Activated B cell treated with CpG ODN at 0.5 μM for 24 hours (primary cell): Measurements from ENCODE around the gene NAA15. TPM values are rescaled to one million over a fixed set of nuclear protein-coding genes. Genes with fewer than 3 reads are reported as not detected.

Experiments used
- ATAC-seq: fragments of 200-7000 bp; cut with Tn5 transposase; one replicate; pipeline ENCODE4 v1.10.0; 2021; ENCODE audit warnings: low read depth, mild to moderate bottlenecking, moderate library complexity
- CTCF ChIA-PET: fragments of 350-600 bp; sonication (Branson Sonifier 250); formaldehyde crosslinking; loops from one replicate; lab custom pipeline; 2021; ENCODE audit warnings: antibody characterized with exemption; lab: Charles Lee
- POLR2A ChIA-PET: fragments of 350-600 bp; sonication (Branson Sonifier 250); formaldehyde crosslinking; loops from one replicate; lab custom pipeline; 2021; ENCODE audit warnings: antibody characterized with exemption; lab: Charles Lee
- DNase-seq: peaks from one replicate; pipeline ENCODE4 v3.0.0; 2022
- H3K27ac Mint-ChIP-seq: one replicate; pipeline ENCODE4 v1.8.0; 2020; ENCODE audit warnings: mixed read lengths
- H3K27me3 Mint-ChIP-seq: one replicate; pipeline ENCODE4 v1.8.0; 2021; ENCODE audit warnings: mixed read lengths
- H3K36me3 Mint-ChIP-seq: one replicate; pipeline ENCODE4 v1.8.0; 2021; ENCODE audit warnings: low read depth, mixed read lengths
- H3K4me1 Mint-ChIP-seq: one replicate; pipeline ENCODE4 v1.8.0; 2021; ENCODE audit warnings: mixed read lengths
- H3K4me3 Mint-ChIP-seq: one replicate; pipeline ENCODE4 v1.8.0; 2020; ENCODE audit warnings: mild to moderate bottlenecking, mixed read lengths
- H3K9me3 Mint-ChIP-seq: one replicate; pipeline ENCODE4 v1.8.0; 2020; ENCODE audit warnings: mixed read lengths
- intact Hi-C: fragments of 100-400 bp; cut with micrococcal nuclease; formaldehyde crosslinking; loops from one replicate; pipeline ENCODE4 v1.15.1; 2024
- total RNA-seq: library from RNA; stranded (reverse); gene quantifications from 2 replicates; pipeline ENCODE4 v1.2.3, GENCODE V29; 2022
- TF ChIP-seq, protein P1 (sequence below): fragments of 200-600 bp; IDR thresholded peaks from one replicate; pipeline ENCODE4 v1.8.0; 2022; ENCODE audit warnings: antibody characterized with exemption, mild to moderate bottlenecking

Gene NAA15
- total RNA-seq, 1 donor from 2014 or later: 66.5 TPM

DNA sequence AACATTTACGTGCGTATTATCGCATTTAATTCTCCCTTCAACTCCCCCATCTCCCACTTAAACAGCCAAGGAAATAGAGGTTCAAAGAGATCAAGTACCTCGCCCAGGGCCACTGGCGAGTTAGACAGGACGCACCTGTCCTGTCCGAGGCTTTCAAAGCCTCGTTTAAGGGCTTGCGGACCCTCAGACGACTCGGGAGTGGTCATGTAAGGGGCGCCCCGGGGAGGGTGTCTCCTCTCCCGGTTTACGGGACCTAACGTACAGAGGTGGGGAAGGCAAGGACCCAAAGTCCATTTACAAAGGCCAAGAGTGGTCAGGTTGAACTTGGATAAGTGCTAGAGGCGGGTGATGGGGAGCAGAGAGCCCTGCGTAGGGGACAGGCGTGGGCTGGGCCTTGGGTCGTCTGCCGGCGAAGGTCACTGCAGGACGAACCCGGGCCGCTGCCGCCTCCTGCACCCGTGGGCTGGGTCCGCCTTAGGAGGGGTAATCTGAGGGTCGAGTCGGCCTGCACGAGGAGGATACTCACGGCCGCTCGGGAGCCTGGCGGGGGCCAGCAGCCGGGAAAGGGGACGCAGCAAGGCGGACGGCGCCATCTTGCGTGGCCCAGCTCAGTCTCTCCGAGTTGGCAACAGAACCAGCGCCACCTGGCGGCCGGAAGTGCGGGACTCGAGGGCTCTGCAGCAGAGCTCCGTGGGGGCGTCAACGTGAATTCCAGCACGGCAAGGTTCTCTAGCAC is 5.9 kb upstream of the NAA15 start:
- intact Hi-C loops: loop anchor here (1.0 kb wide), 7 partner anchors 16 to 265 kb away; no protein-coding TSS in a partner anchor
- peaks cover 15% of the 10 kb centered on the region for H3K4me1 Mint-ChIP-seq
- DNase-seq (peak; percentile 98), ATAC-seq (peak; percentile 93)
- peak overlapping the region; percentile 98 for H3K27ac Mint-ChIP-seq
- no peaks in the 10 kb centered on the region for H3K9me3 Mint-ChIP-seq
- POLR2A ChIA-PET: interaction anchor here (0.5 to 2.6 kb wide), 18 partner anchors 9 to 314 kb away, joined by 3 to 24 read pairs (median 5); partner anchors contain the start of genes ELF2 and SETD7
- H3K36me3 Mint-ChIP-seq: peaks cover 32% of the 10 kb centered on the region
- CTCF ChIA-PET: interaction anchor here (0.6 to 3.1 kb wide), 32 partner anchors 10 to 1455 kb away, joined by 3 to 54 read pairs (median 4); partner anchors contain the start of genes ELF2 and MGARP
- TF ChIP-seq, protein P1, sequence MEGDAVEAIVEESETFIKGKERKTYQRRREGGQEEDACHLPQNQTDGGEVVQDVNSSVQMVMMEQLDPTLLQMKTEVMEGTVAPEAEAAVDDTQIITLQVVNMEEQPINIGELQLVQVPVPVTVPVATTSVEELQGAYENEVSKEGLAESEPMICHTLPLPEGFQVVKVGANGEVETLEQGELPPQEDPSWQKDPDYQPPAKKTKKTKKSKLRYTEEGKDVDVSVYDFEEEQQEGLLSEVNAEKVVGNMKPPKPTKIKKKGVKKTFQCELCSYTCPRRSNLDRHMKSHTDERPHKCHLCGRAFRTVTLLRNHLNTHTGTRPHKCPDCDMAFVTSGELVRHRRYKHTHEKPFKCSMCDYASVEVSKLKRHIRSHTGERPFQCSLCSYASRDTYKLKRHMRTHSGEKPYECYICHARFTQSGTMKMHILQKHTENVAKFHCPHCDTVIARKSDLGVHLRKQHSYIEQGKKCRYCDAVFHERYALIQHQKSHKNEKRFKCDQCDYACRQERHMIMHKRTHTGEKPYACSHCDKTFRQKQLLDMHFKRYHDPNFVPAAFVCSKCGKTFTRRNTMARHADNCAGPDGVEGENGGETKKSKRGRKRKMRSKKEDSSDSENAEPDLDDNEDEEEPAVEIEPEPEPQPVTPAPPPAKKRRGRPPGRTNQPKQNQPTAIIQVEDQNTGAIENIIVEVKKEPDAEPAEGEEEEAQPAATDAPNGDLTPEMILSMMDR: peak; percentile 90
- no peaks in the 10 kb centered on the region for H3K27me3 Mint-ChIP-seq
- peak overlapping the region; percentile 97 for H3K4me3 Mint-ChIP-seq

DNA sequence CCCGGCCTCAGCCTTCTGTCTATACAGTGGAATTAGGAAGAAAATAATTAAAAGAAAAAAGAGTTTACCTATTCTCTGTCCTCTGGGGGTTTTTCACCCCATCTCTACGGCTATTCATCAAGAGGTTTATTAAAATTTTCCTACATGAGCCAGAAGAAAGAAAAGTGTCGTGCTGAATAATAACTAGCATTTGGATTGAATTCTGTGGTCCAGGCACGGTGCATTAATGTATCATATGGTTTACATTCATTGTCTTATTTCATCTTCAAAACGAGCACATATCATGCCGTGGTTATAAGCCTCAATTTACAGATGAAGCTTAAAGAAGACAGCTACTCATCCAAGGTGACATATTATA is 5.4 kb upstream of the NAA15 start:
- DNase-seq (no peak), ATAC-seq (no peak)
- Mint-ChIP-seq H3K9me3 (no peaks in the 10 kb centered on the region), H3K36me3 (peaks cover 31% of the 10 kb centered on the region), H3K4me1 (peaks cover 20% of the 10 kb centered on the region), H3K27me3 (no peaks in the 10 kb centered on the region), H3K27ac (peak overlapping the region; percentile 98), H3K4me3 (peak overlapping the region; percentile 97)
- intact Hi-C loops: loop anchor here (1.0 kb wide), 7 partner anchors 17 to 266 kb away; no protein-coding TSS in a partner anchor
- POLR2A ChIA-PET: interaction anchor here (0.5 to 2.6 kb wide), 15 partner anchors 12 to 315 kb away, joined by 3 to 24 read pairs (median 5); partner anchors contain the start of genes ELF2 and SETD7
- CTCF ChIA-PET: interaction anchor here (0.6 to 3.1 kb wide), 31 partner anchors 10 to 1455 kb away, joined by 3 to 54 read pairs (median 4); partner anchors contain the start of genes ELF2 and MGARP
- TF ChIP-seq, protein P1: peak; percentile 45

DNA sequence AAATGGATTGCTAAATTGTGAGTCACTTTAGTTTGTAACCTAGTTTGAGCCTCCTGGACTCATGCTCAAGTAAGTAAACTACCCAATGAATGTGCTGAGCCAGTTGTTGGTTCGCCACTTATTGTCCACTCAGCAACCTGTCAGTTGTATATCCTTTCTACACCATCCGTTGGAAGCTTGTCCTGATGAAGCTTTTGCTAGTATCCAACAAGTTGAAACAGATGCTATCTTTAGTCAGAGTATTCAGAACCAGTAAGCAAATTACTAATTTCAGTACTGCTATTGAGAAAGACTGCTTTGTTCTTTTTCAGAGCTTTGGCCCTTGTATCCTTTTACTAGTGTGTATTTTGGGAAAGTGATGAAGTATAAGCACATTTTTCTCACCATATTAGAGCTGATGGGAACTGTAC is 4.3 kb upstream of the NAA15 start:
- DNase-seq (no peak), ATAC-seq (no peak)
- POLR2A ChIA-PET: interaction anchor here (2.6 kb wide), 1 partner anchor 120 kb away, joined by 24 read pairs; the partner anchor contains the start of gene ELF2
- TF ChIP-seq, protein P1: no peak
- Mint-ChIP-seq H3K4me1 (peaks cover 24% of the 10 kb centered on the region), H3K36me3 (peaks cover 33% of the 10 kb centered on the region), H3K27me3 (no peaks in the 10 kb centered on the region), H3K27ac (no peak overlapping the region), H3K4me3 (no peak overlapping the region), H3K9me3 (no peaks in the 10 kb centered on the region)
- CTCF ChIA-PET: interaction anchor here (1.1 to 3.1 kb wide), 8 partner anchors 31 to 267 kb away, joined by 3 to 54 read pairs (median 11); no protein-coding TSS in a partner anchor
- intact Hi-C loops: no loop called here

DNA sequence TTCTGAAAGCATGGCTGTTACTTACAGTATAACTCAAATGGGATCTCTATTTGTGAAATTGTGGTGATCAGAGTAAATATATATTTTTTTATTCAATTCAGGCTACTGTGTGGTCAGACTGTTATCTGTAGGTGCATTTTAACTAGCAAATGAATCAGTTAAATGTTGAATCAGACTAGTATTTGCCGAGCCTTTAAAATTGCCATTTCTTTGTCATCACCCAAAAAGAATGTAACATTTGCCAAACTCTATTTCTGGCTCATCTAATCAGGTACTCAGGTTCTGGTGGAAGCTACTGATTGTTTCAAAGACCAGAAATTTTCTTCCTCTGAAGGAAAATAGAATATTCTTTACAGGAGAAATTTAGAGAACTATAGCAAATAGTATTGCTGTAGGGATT is 1.8 kb upstream of the NAA15 start:
- ATAC-seq: no peak
- intact Hi-C loops: no loop called here
- DNase-seq: no peak
- Mint-ChIP-seq H3K9me3 (no peaks in the 10 kb centered on the region), H3K36me3 (peaks cover 30% of the 10 kb centered on the region), H3K4me1 (peaks cover 47% of the 10 kb centered on the region), H3K27me3 (no peaks in the 10 kb centered on the region), H3K4me3 (no peak overlapping the region), H3K27ac (no peak overlapping the region)
- ChIA-PET CTCF (no interaction called here), POLR2A (interaction anchor here (0.6 to 3.8 kb wide), 3 partner anchors 71 to 216 kb away, joined by 3 to 74 read pairs (median 36); partner anchors contain the start of gene ELF2)
- TF ChIP-seq, protein P1: no peak
